Adrenal gland (tissue), 5 donors: ENCODE measurements around the gene KIRREL3.

Experiments used
- CTCF ChIP-seq, 6 experiments: fragments of 450-650 bp in 4 of 6; fragments of 200-600 bp in 2 of 6; sonication (generic) in 1 of 6; IDR thresholded peaks; 1 replicate in 5 of 6; 2 replicates in 1 of 6; pipeline versions ENCODE4 v1.5.1 to v1.8.0; 2016 to 2021; ENCODE audit warnings: antibody characterized with exemption in 6 of 6, mild to moderate bottlenecking in 2 of 6, moderate library complexity in 1 of 6
- POLR2A ChIP-seq, 2 donors: fragments of 450-650 bp; IDR thresholded peaks; one replicate each; pipeline ENCODE4 v1.6.1; 2017; ENCODE audit warnings: antibody characterized with exemption in 2 of 2, mild to moderate bottlenecking in 2 of 2, moderate library complexity in 1 of 2
- donor health status: DM: no; HTN: no; CAD: no.

- no peak for TF ChIP-seq CTCF (IDR thresholded peaks at IDR 0.05)
- no peak for TF ChIP-seq POLR2A (IDR thresholded peaks at IDR 0.05)
Measured at GRCh38 chr11:126702165-126702720, 298.3 kb downstream of the KIRREL3 start.
